Smooth muscle cell (in vitro differentiated cells): ENCODE data around the gene WDR20. TPM values are rescaled to one million over a fixed set of nuclear protein-coding genes. Genes with fewer than 3 reads are reported as not detected.

Experiments
- DNase-seq: peaks from one replicate; lab custom pipeline; 2025; ENCODE audit not compliant: unreplicated experiment; lab: John Stamatoyannopoulos, UW
- H2AFZ ChIP-seq: fragments of 200-600 bp; sonication (generic); 2 replicates; pipeline ENCODE4 v1.6.0; 2016; ENCODE audit warnings: antibody characterized with exemption, low read depth, mild to moderate bottlenecking
- H3F3A ChIP-seq: fragments of 200-600 bp; sonication (generic); 2 replicates; pipeline ENCODE4 v1.6.0; 2017; ENCODE audit warnings: antibody characterized with exemption, low read depth
- H3K27ac ChIP-seq: fragments of 200-600 bp; sonication (generic); 2 replicates; pipeline ENCODE4 v1.5.1; 2016; ENCODE audit warnings: low read depth, mild to moderate bottlenecking
- H3K27me3 ChIP-seq: fragments of 200-600 bp; sonication (generic); 2 replicates; pipeline ENCODE4 v1.6.1; 2016; ENCODE audit warnings: low read depth, mild to moderate bottlenecking
- H3K36me3 ChIP-seq: fragments of 200-600 bp; sonication (generic); 2 replicates; pipeline ENCODE4 v1.5.1; 2016; ENCODE audit warnings: low read depth
- H3K4me1 ChIP-seq: fragments of 200-600 bp; sonication (generic); 2 replicates; pipeline ENCODE4 v1.5.1; 2016; ENCODE audit warnings: low read depth
- H3K4me2 ChIP-seq: fragments of 200-600 bp; sonication (generic); 2 replicates; pipeline ENCODE4 v1.6.0; 2016; ENCODE audit warnings: mild to moderate bottlenecking
- H3K4me3 ChIP-seq: fragments of 200-600 bp; sonication (generic); 2 replicates; pipeline ENCODE4 v1.5.1; 2016; ENCODE audit warnings: mild to moderate bottlenecking
- H3K79me2 ChIP-seq: fragments of 200-600 bp; sonication (generic); 2 replicates; pipeline ENCODE4 v1.6.0; 2016; ENCODE audit warnings: low read depth, mild to moderate bottlenecking
- H3K9ac ChIP-seq: fragments of 200-600 bp; sonication (generic); 2 replicates; pipeline ENCODE4 v1.6.0; 2016; ENCODE audit warnings: low read depth
- H3K9me3 ChIP-seq: fragments of 200-600 bp; sonication (generic); replicated peaks from 2 replicates; pipeline ENCODE4 v1.5.1; 2016; ENCODE audit warnings: low read depth
- H4K20me1 ChIP-seq: fragments of 200-600 bp; sonication (generic); 2 replicates; pipeline ENCODE4 v1.6.0; 2016; ENCODE audit warnings: low read depth
- CTCF ChIP-seq: fragments of 200-600 bp; sonication (generic); IDR thresholded peaks from 2 replicates; pipeline ENCODE4 v1.5.1; 2017; ENCODE audit warnings: borderline replicate concordance, mild to moderate bottlenecking, antibody characterized with exemption; ENCODE audit not compliant: insufficient read depth, poor library complexity, severe bottlenecking
- WGBS: methylation state at CpG from one replicate; pipeline ENCODE4 v1.1.7; 2016; ENCODE audit warnings: low lambda C conversion rate; 5-methylcytosine and 5-hydroxymethylcytosine counted together
- polyA plus RNA-seq: library from polyadenylated mRNA; unstranded; fragments of >200 nt; fragmentation: Nextera tagmentation; extraction: Ambion mirVana; gene quantifications from 2 replicates; pipeline ENCODE4 v1.2.1, GENCODE V29; 2016
- total RNA-seq: library from RNA; depleted of rRNA; stranded (reverse); fragments of >200 nt; gene quantifications from 2 replicates; pipeline ENCODE4 v1.2.3, GENCODE V29; 2014

Gene WDR20
- total and polyA plus RNA-seq, 2 experiments from 2014 or later: 12.0 to 19.4 TPM

DNA sequence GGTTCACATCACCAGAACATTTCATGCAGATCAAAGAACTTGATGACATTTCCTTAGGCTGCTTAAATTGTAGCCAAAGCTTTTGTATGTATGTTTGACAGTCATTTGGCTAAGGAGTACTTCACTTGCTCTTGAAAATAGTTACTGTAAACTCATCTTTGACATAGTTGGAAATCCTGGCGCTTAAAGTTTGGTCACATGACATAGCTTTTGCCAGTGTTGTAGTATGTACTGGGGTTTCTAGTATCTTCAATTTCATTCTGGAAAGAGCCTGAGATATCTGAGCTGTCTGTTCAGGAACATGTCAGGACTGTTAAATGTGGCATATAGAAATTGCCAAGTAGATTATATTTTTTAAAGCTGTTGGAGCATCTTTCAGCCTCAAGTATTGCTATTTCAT is 55.7 kb downstream of the WDR20 start:
- no peak for DNase-seq
- Histone ChIP-seq H3F3A (no peaks in the 10 kb centered on the region), H3K79me2 (peaks cover 77% of the 10 kb centered on the region), H3K4me1 (no peaks in the 10 kb centered on the region), H2AFZ (no peak overlapping the region), H3K9ac (no peak overlapping the region), H3K4me2 (no peak overlapping the region), H3K27me3 (no peaks in the 10 kb centered on the region), H3K4me3 (no peak overlapping the region), H4K20me1 (peaks cover 97% of the 10 kb centered on the region), H3K9me3 (no peaks in the 10 kb centered on the region), H3K27ac (no peak overlapping the region), H3K36me3 (no peaks in the 10 kb centered on the region)
- WGBS: 80% methylated on average over 1 of the region's 1 CpG
- TF ChIP-seq CTCF: no peak

DNA sequence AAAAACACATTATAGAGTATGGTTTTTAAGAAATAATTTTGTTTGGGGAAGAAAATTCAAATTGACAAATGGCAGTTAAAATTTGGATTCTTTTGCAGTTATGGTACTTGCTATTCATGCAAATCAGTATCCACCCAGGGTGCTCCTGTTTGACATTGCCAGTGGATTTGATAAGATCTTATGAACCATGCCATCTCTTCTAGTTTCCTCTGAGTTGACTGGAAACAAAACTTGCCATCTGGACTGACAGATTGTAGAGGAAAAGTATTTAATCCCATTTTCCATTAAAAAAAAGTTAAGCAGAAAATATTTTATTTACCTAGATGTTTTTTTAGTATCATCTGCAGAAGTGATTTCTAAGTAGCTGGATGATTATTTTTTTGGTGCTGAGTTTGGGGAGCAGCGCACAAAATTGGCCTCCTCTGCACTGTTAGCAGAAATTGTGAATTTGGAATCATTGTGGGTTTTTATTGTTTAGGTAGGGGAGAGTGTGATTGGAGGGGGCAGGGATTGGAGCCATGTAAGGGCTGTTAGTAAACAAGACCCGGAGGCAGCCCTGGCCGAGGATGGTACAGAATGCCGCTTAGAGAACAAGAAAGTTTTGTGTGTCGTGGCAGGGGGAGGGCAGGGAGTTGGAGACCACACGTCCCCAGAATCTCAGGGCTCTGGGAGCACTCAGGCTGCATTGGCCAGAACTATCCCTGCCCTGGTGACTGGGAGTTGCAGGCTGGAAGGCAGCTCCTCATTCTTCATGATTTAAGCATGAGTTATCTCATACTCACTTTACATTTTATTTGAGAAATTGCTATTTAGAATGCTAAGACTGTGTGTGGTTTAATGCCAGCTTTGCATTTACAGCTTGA is 56.6 kb downstream of the WDR20 start:
- H2AFZ ChIP-seq: no peak overlapping the region
- no peaks in the 10 kb centered on the region for H3K27me3 ChIP-seq
- no peak for TF ChIP-seq CTCF
- peaks cover 97% of the 10 kb centered on the region for H4K20me1 ChIP-seq
- no peak overlapping the region for H3K9ac ChIP-seq
- no peaks in the 10 kb centered on the region for H3K4me1 ChIP-seq
- WGBS: 83% methylated on average over 6 of the region's 6 CpGs
- no peaks in the 10 kb centered on the region for H3K9me3 ChIP-seq
- DNase-seq: no peak
- H3K4me2 ChIP-seq: no peak overlapping the region
- no peaks in the 10 kb centered on the region for H3F3A ChIP-seq
- H3K4me3 ChIP-seq: no peak overlapping the region
- H3K27ac ChIP-seq: no peak overlapping the region
- no peaks in the 10 kb centered on the region for H3K36me3 ChIP-seq
- H3K79me2 ChIP-seq: peaks cover 70% of the 10 kb centered on the region

DNA sequence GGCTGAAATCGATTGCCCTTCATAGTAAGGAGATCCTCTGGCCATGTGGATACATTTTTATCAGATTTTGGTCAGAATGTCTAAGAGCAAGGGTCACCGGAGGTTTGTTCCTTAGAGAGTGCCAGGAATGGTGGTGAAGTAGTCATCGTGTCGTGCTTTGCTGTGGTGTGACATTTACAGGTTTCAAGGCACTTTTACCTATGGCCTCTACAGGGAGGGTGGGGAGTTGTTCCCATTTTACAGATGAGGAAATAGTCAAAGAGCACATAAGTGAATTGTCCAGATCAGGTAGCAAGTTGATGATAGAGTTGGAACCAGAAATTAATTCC is 57.2 kb downstream of the WDR20 start:
- 97% methylated on average over 4 of the region's 4 CpGs for WGBS
- H3K79me2 ChIP-seq: peaks cover 65% of the 10 kb centered on the region
- no peaks in the 10 kb centered on the region for H3K36me3 ChIP-seq

More for the DNA sequence above, 57.2 kb downstream of the WDR20 start:
- Histone ChIP-seq H3F3A (no peaks in the 10 kb centered on the region), H3K27me3 (no peaks in the 10 kb centered on the region), H3K27ac (no peak overlapping the region), H3K9me3 (no peaks in the 10 kb centered on the region), H3K4me1 (no peaks in the 10 kb centered on the region), H3K4me2 (no peak overlapping the region), H3K4me3 (no peak overlapping the region), H2AFZ (no peak overlapping the region), H3K9ac (no peak overlapping the region), H4K20me1 (peaks cover 97% of the 10 kb centered on the region)
- DNase-seq: no peak
- no peak for TF ChIP-seq CTCF
